Measurements from ENCODE around the gene VILL.

- TF ChIP-seq CTCF (IDR thresholded peaks at IDR 0.05; ENCODE audit: low read length) (no peak), EZH2phosphoT487 (IDR thresholded peaks at IDR 0.05; ENCODE audit: low read length) (no peak), EZH2 (optimal IDR thresholded peaks at IDR 0.05; ENCODE audit: low read depth, low read length) (no peak)
Observed at GRCh38 chr3:37961622-37962431, 28.8 kb upstream of the VILL start.
